GM12892 (cell line): ENCODE measurements around the gene FECH.
"Not testable (repeated sequence)": the region's sequence is repeated elsewhere in the genome, so short reads cannot be mapped to it uniquely, and the experiment has no call there.

ENCODE experiments used
- POLR2A ChIP-seq: IDR thresholded peaks from 2 replicates; pipeline ENCODE4 v1.6.1; 2011; ENCODE audit warnings: low read depth, low read length, control low read depth
- POLR2AphosphoS5 ChIP-seq: IDR thresholded peaks from 2 replicates; pipeline ENCODE4 v1.6.1; 2011; ENCODE audit warnings: low read depth, low read length, control low read depth
- TAF1 ChIP-seq: IDR thresholded peaks from 2 replicates; pipeline ENCODE4 v1.6.1; 2011; ENCODE audit warnings: low read depth, mild to moderate bottlenecking, control low read depth, low read length, borderline replicate concordance

- TF ChIP-seq TAF1, POLR2A, POLR2AphosphoS5: not testable (repeated sequence)
Measured at GRCh38 chr18:57522348-57522747, 64.2 kb downstream of the FECH start.
